CD14-positive monocyte (primary cell): ENCODE measurements around the gene METTL16. TPM values are rescaled to one million over a fixed set of nuclear protein-coding genes. Genes with fewer than 3 reads are reported as not detected.
A peak's percentile ranks its signal among the peaks of the same experiment; 100 is the strongest.

Experiments used
- DNase-seq, 3 donors: peaks; one replicate each; pipeline ENCODE4 v3.0.0-alpha.2; 2011 to 2022
- H2AFZ ChIP-seq: 2 replicates; pipeline ENCODE4 v1.6.0; 2012; ENCODE audit warnings: mild to moderate bottlenecking, low read depth, low read length, inconsistent platforms; ENCODE audit not compliant: insufficient read depth, poor library complexity, severe bottlenecking
- H3K27ac ChIP-seq, 2 donors: 1 replicate in 1 of 2; 2 replicates in 1 of 2; pipeline ENCODE4 v1.5.1; 2012 to 2013; ENCODE audit warnings: low read length in 2 of 2, control low read depth in 1 of 2, inconsistent platforms in 1 of 2, low read depth in 1 of 2, mild to moderate bottlenecking in 1 of 2
- H3K27me3 ChIP-seq, 2 donors: one replicate each; pipeline versions ENCODE4 v1.6.0 to v1.6.1; 2011 to 2013; ENCODE audit warnings: low read length in 2 of 2; ENCODE audit not compliant: control insufficient read depth in 2 of 2, insufficient read depth in 2 of 2
- H3K36me3 ChIP-seq, 2 donors: replicated peaks in 1 of 2; 1 replicate in 1 of 2; 2 replicates in 1 of 2; pipeline versions ENCODE4 v1.5.1 to v1.6.1; 2012 to 2013; ENCODE audit warnings: low read length in 2 of 2, control low read depth in 1 of 2, inconsistent platforms in 1 of 2, mild to moderate bottlenecking in 1 of 2; ENCODE audit not compliant: insufficient read depth in 2 of 2, control insufficient read depth in 1 of 2
- H3K4me1 ChIP-seq, 2 donors: 1 replicate in 1 of 2; 2 replicates in 1 of 2; pipeline versions ENCODE4 v1.5.1 to v1.6.1; 2012 to 2013; ENCODE audit warnings: low read length in 2 of 2, control low read depth in 1 of 2, inconsistent platforms in 1 of 2, mild to moderate bottlenecking in 1 of 2, moderate library complexity in 1 of 2; ENCODE audit not compliant: insufficient read depth in 2 of 2, control insufficient read depth in 1 of 2
- H3K4me2 ChIP-seq: replicated peaks from 2 replicates; pipeline ENCODE3; 2012; ENCODE audit warnings: low read length, moderate library complexity, mild to moderate bottlenecking; ENCODE audit not compliant: poor library complexity, severe bottlenecking; ENCODE audit errors: extremely low read depth
- H3K4me3 ChIP-seq, 3 experiments: fragments of 200-600 bp in 1 of 3; sonication (generic) in 1 of 3; replicated peaks in 1 of 3; 1 replicate in 2 of 3; 2 replicates in 1 of 3; pipeline ENCODE4 v1.5.1; 2011 to 2013; ENCODE audit warnings: low read length in 3 of 3, mild to moderate bottlenecking in 3 of 3, control low read depth in 2 of 3, low read depth in 2 of 3, inconsistent platforms in 1 of 3, moderate library complexity in 1 of 3
- H3K79me2 ChIP-seq: 2 replicates; pipeline ENCODE4 v1.6.0; 2012; ENCODE audit warnings: mild to moderate bottlenecking, control low read depth, inconsistent platforms, low read length, moderate library complexity; ENCODE audit not compliant: insufficient read depth
- H3K9ac ChIP-seq: 2 replicates; pipeline ENCODE4 v1.6.0; 2017; ENCODE audit warnings: low read length, mild to moderate bottlenecking; ENCODE audit not compliant: insufficient read depth, poor library complexity, severe bottlenecking
- H3K9me3 ChIP-seq, 2 donors: replicated peaks in 1 of 2; 1 replicate in 1 of 2; 2 replicates in 1 of 2; pipeline versions ENCODE4 v1.5.1 to v1.6.1; 2012 to 2013; ENCODE audit warnings: low read length in 2 of 2, control low read depth in 1 of 2; ENCODE audit not compliant: control insufficient read depth in 1 of 2, insufficient read depth in 1 of 2
- H4K20me1 ChIP-seq: 2 replicates; pipeline ENCODE4 v1.6.0; 2012; ENCODE audit warnings: mild to moderate bottlenecking, low read length, control low read depth, moderate library complexity; ENCODE audit not compliant: insufficient read depth
- H3K27ac Mint-ChIP-seq, 7 donors: one replicate each; pipeline ENCODE4 v1.8.0; 2020; ENCODE audit warnings: mild to moderate bottlenecking in 7 of 7, mixed read lengths in 7 of 7, moderate library complexity in 6 of 7, inconsistent platforms in 2 of 7
- H3K27me3 Mint-ChIP-seq, 3 donors: one replicate each; pipeline ENCODE4 v1.8.0; 2021 to 2022; ENCODE audit warnings: low read depth in 3 of 3, mild to moderate bottlenecking in 3 of 3, mixed read lengths in 3 of 3, moderate library complexity in 3 of 3, inconsistent platforms in 1 of 3
- H3K36me3 Mint-ChIP-seq, 2 donors: one replicate each; pipeline ENCODE4 v1.8.0; 2020; ENCODE audit warnings: mixed read lengths in 2 of 2, inconsistent platforms in 1 of 2, mild to moderate bottlenecking in 1 of 2
- H3K4me1 Mint-ChIP-seq: one replicate; pipeline ENCODE4 v1.8.0; 2020; ENCODE audit warnings: mild to moderate bottlenecking, mixed read lengths
- H3K4me3 Mint-ChIP-seq, 2 donors: one replicate each; pipeline ENCODE4 v1.8.0; 2020; ENCODE audit warnings: mild to moderate bottlenecking in 2 of 2, mixed read lengths in 2 of 2, moderate library complexity in 1 of 2
- H3K9me3 Mint-ChIP-seq, 7 donors: one replicate each; pipeline ENCODE4 v1.8.0; 2020 to 2022; ENCODE audit warnings: mixed read lengths in 7 of 7, mild to moderate bottlenecking in 6 of 7, moderate library complexity in 6 of 7, inconsistent platforms in 2 of 7
- CTCF ChIP-seq: fragments of 200-600 bp; IDR thresholded peaks from one replicate; pipeline ENCODE4 v1.8.0; 2022; ENCODE audit warnings: antibody characterized with exemption, mild to moderate bottlenecking
- WGBS: methylation state at CpG from one replicate; pipeline ENCODE4 v1.1.5; 2013; ENCODE audit warnings: missing lambda C conversion rate; ENCODE audit not compliant: insufficient coverage; 5-methylcytosine and 5-hydroxymethylcytosine counted together
- intact Hi-C, 2 donors: fragments of 100-400 bp; cut with micrococcal nuclease; formaldehyde crosslinking; loops; one replicate each; pipeline versions ENCODE4 v1.15.0 to v1.15.1; 2023
- polyA plus RNA-seq, 3 donors: library from polyadenylated mRNA; depleted of rRNA in 1 of 3; unstranded in 2 of 3; stranded (reverse) in 1 of 3; fragments of 300-500 nt in 2 of 3; fragments of >200 nt in 1 of 3; fragmentation: Illumina TruSeq in 2 of 3; gene quantifications; 1 replicate in 2 of 3; 2 replicates in 1 of 3; pipeline ENCODE4 v1.2.3, GENCODE V29; 2012 to 2021

METTL16 gene
- polyA plus RNA-seq, 3 donors = 3.0 to 8.0 (median 4.7) TPM

GRCh38 chr17:2459917-2460271, 51.8 kb downstream of the METTL16 start:
- no peak for TF ChIP-seq CTCF
- intact Hi-C loops = no loop called here
- 100% methylated on average over 1 of the region's 3 CpGs for whole genome bisulfite sequencing
- DNase-seq = no peak
- Mint-ChIP-seq H3K27me3 (peaks cover 0 to 1% (median 0%) of the 10 kb centered on the region in 3 donors), H3K4me3 (no peak overlapping the region), H3K27ac (peak overlapping the region in 2 of 7 donors; percentile 30 to 63), H3K9me3 (no peaks in the 10 kb centered on the region), H3K4me1 (no peaks in the 10 kb centered on the region), H3K36me3 (peaks cover 57 to 82% of the 10 kb centered on the region in 2 donors)
- Histone ChIP-seq H3K4me2 (no peak overlapping the region), H3K9me3 (no peaks in the 10 kb centered on the region), H3K36me3 (peaks cover 47 to 84% of the 10 kb centered on the region in 2 donors), H3K27me3 (no peaks in the 10 kb centered on the region), H2AFZ (no peak overlapping the region), H3K9ac (no peak overlapping the region), H3K27ac (peak overlapping the region in 1 of 2 donors; percentile 23), H3K79me2 (no peaks in the 10 kb centered on the region), H3K4me3 (no peak overlapping the region), H4K20me1 (no peaks in the 10 kb centered on the region), H3K4me1 (no peaks in the 10 kb centered on the region)

GRCh38 chr17:2457913-2458312, 53.8 kb downstream of the METTL16 start:
- H3K79me2 ChIP-seq = no peaks in the 10 kb centered on the region
- H3K4me3 Mint-ChIP-seq = no peak overlapping the region
- H3K4me1 ChIP-seq = no peaks in the 10 kb centered on the region
- intact Hi-C loops = no loop called here
- no peak overlapping the region for H3K4me2 ChIP-seq
- H3K9me3 ChIP-seq = no peaks in the 10 kb centered on the region
- no peaks in the 10 kb centered on the region for H3K9me3 Mint-ChIP-seq
- H3K27ac Mint-ChIP-seq = peak overlapping the region in 1 of 7 donors; percentile 50
- H3K36me3 Mint-ChIP-seq = peaks cover 45 to 69% of the 10 kb centered on the region in 2 donors
- H3K36me3 ChIP-seq = peaks cover 29 to 72% of the 10 kb centered on the region in 2 donors
- peaks cover 0 to 1% (median 0%) of the 10 kb centered on the region in 3 donors for H3K27me3 Mint-ChIP-seq
- H4K20me1 ChIP-seq = no peaks in the 10 kb centered on the region
- H3K4me1 Mint-ChIP-seq = peaks cover under 1% of the 10 kb centered on the region
- H3K27ac ChIP-seq = no peak overlapping the region
- no peak for DNase-seq
- no peak overlapping the region for H3K9ac ChIP-seq
- no peak for TF ChIP-seq CTCF
- H3K4me3 ChIP-seq = no peak overlapping the region
- H3K27me3 ChIP-seq = no peaks in the 10 kb centered on the region
- WGBS = 100% methylated on average over 1 of the region's 4 CpGs
- H2AFZ ChIP-seq = no peak overlapping the region
